NCI-H510A (cell line): ENCODE measurements around the gene CACNA1F.
A peak's percentile ranks its signal among the peaks of the same experiment; 100 is the strongest.

ENCODE experiments used
- DNase-seq: peaks from one replicate; lab custom pipeline; 2025; lab: John Stamatoyannopoulos, UW

Gene CACNA1F

DNA sequence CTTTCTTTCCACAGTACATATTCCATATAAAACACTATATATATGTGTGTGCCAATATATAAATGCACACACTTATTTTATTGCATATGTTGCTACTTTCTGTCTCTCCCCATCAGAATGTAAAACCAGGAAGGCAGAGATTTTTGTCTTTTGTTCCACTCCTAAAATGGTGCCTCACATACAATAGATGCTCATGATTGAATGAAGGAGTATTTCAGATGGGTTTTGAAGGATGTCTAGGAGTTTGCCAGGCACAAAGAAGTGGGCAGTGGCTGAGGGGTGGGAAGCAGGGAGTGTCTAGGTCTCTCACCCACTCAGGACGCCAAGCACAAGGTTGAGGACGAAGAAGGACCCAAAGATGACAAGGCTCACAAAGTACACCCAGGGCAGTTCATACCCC is 5.4 kb downstream of the CACNA1F start:
- DNase-seq, result no peak

DNA sequence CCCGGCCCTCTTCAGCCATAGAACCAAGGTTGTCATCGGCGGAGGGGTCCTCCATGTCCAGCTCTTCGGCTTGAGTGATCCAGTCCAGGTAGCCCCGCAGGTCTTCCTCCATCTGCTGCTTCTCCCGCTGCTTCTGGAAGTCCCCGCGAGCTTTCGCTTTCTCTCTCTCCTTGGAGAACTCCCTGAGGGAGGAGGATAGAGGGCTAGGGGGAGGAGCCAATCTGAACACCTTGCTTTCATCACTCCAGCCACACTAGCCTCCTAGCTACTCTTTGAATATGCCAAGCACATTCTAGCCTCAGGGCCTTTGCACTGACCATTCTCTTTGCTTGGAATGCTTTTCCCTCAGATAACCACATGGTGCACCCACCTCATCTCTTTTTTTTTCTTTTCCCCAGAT is 6.2 kb downstream of the CACNA1F start:
- no peak for DNase-seq

DNA sequence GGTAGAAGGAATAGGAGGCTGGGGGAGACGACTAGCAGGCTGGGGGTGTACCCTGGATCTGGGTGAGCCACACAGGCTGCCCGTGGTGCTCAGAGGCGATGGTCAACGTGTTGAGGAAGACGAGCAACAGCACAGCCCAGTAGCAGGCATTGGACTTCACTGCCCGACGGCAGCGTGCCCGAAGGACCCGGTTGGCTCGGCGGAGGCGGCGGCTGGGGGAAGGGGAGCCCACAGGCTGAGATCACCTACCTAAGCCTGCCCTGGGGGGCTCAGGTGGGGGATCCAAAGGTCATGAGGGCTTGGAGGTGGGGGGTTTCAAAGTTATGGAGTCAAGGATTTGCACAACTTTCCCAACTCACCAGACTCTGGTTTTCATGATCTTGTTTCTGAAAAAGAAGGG is 7.3 kb downstream of the CACNA1F start:
- no peak for DNase-seq

DNA sequence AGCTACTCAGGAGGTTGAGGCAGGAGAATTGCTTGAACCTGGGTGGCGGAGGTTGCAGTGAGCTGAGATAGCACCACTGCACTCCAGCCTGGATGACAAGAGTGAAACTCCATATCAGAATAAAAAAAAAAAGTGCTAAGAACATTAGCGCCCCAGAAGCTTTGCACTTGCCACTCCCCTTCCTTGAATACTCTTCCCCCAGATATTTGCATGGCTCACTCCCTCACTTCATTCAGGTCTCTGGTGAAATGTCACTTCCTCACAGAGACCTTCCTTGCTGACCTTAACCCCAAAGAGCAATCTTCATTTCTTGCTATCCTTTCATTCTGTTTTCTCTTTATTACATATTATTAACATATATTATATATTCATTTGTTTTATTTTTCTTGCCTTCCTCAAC is 11.3 kb downstream of the CACNA1F start:
- no peak for DNase-seq

DNA sequence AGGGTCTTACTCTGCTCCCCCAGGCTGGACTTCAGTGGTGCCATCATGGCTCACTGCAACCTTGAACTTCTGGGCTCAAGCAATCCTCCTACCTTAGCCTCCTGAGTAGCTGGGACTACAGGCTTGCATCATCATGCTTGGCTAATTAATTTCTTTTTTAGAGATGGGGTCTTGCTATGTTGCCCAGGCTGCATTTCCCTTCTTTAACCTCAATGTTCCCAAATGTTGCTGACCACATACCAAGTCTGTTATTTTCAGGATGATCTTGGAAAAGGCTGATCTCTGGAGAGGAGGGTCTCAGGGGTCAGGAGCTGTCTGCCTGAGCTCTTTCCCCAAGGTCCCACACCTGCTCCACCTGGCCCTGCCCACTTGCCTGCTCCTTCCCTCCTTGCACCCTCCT is 13.0 kb downstream of the CACNA1F start:
- DNase-seq, result no peak

DNA sequence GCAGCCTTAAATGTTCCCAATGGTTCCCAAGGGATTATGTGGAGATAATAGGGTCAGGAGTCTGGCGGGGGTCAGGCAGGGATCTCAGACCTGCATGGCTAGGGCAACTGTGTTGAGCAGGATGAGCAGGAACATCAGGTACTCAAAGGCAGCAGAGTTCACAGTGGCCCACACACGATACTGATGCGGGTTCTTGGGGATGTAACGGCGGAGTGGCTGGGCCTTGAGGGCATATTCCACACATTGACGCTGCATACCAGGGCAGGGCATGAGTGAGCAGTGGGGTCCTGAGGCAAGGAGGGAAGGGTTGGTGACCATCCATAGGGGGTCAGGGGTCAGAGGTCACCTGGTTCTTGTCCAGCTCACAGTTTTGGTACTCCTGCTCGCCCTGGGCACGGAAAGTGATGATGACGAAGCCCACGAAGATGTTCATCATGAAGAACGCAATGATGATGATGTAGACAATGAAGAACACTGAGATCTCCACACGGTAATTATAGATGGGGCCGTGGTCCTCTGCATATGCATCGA is 18.1 kb downstream of the CACNA1F start:
- DNase-seq, result no peak

DNA sequence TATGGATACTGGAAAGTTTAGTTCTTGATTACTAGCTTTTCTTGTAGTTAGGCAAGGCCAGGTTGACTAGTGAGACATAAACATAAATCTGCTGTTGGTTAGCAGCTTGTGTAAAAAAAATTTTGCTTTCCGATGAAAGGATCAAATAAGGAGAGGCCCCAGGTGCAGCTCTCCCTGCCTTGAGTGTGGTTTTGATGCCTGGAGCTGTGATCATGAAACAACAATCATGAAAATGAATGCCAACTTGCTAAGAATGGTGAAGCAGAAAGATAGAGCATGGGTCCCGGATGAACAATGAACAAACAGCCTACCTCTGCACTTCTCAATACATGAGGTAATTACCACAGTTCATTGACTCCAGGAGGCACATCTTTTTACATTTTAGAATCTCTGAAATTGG is 18.7 kb downstream of the CACNA1F start:
- no peak for DNase-seq

DNA sequence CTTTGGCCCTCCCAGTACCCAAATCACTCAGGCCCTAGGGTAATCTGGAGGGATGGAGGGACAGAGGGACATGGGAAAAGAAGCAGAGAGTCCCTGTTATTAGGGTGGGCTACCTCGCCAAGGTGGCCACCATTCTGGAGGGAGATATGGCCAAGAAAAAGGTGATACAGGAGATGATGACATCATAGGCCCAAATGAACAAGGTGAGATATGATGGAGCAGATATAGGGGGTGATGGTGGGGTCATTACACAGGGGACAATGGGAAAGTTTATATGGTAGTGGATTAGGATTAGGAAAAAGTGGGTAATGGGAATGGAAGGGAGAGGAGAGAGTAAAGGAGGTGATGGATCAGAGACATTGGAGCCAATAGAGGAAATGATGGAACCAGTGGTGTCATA is 20.3 kb downstream of the CACNA1F start:
- no peak for DNase-seq

DNA sequence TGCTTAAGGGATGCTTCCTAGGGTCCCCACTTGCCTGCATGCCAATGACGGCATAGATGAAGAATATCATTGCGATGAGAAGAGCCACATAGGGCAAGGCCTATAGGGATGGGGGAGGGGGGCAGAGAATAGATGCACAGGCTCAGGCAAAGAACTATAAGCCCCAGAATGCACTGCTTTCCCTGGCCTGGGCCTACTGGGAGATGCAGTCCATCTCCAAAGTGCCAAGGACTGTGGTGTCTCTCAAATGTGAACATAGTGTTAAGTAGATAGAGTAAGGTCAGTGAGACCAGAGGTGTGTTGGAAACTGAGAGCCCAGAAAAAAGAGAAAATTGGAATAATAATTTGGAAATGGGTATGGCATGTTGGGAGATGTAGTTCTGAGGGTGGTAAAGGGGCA is 20.9 kb downstream of the CACNA1F start:
- no peak for DNase-seq

DNA sequence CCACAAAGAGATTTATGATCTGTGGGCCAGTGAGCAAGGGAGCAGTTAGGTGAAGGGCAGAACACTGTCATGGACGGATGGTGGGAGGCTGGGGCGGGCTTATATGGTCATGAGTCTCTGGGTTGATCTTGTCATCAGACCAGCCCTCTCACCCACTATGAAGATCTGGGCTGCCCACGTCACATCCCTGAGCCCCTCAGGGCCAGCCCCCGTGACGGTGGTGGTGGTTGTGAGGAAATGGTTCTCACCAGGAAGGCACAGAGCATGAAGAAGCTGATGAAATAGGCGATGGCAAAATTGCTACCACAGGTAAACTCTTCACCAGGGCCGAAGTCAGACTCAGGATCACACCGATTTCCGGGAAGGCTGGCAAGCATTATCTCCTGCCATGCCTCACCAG is 22.1 kb downstream of the CACNA1F start:
- DNase-seq, result no peak

DNA sequence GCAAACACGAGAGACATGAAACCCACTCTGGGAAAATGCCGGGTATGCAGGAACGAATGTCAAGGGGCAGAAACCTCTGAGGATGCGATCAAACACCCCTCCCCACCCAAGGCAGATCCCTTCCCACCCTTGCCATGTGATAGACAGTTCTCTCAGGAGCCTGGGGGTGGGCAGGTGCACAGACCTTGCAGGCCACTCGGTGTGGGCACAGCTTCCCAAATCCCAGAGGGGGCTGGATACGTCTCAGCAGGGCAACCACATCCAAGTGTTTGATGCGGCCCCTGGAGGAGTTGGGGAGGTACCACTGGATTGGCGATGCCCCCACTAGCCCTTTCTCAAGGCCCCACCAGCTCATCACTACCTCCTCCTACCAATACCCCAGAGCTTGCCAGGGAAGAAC is 22.7 kb downstream of the CACNA1F start:
- DNase-seq, result no peak

DNA sequence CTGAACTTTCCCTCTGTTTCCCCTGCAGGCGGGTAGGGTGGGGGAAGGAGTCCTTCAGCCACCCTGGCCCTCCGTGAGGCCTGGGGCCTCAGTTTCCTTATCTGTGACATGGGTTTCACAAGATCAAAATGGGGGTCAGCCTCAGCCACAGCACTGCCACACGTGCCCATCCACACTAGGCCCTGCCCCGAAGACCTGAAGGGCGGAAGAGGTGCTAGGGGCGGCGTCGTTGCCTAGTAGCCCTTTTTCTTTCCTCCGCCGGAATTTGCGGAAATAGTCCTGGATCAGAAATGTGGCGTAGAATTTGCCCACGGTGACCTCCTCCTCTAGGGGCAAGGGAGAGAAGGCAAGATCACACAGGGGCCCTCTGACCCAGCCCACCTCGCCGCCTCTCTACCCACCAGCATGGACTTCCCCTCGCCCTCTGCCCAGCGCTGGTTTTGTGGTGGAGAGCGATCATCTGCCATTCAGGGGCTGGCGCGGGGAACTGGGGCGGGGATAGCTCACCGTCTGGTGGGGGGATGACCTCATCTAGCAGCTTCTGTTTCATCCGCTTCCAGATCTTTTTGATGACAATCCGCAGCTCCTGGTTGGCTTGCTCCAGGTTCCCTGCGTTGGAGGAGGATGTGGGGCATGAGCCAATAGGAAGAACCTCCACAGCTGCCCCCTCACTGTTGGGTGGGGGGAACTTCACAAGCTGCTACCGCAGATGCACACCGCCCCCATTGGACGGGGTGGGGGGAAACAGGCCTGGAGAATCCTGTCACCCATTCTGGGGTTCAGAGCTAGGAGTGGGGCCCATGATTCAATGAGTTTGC is 23.5 kb downstream of the CACNA1F start:
- DNase-seq, result no peak

DNA sequence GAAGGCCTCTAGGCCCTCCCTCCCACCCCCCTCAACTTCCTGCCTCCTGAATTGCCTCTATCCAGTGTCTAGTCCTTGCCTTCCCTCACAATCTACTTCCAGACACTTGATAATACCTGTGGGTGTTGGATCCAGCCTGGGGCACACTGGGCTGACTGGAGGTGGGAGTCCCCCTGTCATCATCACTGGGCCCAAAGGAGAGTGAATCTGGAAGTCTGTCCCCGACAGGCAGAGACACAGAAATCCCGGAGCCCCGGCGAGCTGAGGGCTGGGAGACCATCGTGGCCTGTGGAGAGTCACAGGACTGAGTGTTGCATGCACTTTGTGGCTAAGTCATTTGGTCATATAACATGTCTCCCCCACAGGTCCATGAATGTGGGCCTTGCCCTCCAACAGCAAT is 24.7 kb downstream of the CACNA1F start:
- DNase-seq, result no peak

DNA sequence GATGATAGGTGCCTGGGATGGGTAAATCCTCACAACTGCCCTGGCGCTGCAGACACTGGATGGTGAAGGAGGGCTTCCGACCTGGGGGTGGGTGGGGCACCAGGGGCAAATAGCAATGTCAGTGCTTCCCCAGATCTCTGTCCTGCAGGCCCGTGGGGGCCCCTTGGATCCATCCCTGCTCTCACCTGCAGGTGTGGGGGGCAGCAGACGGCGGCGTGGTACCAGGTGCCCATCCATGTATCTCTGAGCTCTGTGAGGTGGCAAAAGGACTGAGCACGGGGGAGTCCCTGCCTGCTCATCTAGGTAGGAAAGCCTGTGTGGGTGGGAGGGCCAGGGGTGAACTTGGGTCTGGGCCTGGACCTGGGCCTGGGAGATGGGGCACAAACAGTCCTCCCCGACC is 26.6 kb downstream of the CACNA1F start:
- DNase-seq, result no peak

DNA sequence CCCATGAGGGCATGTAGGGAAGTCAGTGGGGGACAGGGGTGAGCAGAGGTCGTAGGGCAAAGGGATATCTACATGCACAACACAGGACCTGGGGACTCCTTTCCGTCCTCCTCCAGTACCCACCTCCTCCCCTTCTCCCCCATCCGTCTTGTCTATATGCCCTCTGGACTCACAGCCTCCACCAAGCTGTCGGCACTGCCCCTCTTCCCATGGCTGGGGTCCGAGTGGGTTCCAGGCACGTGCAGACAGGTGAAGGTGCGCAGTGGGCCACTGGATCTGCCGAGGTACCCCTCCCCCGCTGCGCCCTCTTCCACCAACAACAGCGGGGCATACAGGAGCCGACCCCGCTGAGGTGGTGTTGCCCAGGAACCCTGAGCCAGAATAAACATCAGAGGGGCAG is 27.7 kb downstream of the CACNA1F start:
- DNase-seq, result no peak

DNA sequence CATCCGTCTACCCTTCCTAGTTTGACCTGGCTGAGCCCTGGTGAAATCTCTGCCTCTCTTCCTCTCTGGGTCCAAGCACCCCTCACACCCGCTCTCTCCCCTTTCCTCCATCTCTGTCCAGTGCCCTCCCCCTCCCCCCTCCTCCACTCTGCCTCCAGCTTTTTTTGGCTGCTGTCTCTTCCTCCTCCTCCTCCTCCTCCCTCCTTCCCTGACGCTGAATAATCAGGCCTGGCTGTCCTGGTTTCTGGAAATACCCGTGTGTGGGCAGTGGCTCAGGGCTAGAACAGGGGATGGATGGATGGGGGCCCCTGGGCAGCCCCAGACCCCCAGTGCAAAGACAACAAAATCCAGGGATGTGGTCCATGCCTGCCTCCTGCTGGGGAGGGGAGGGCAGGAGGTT is 28.4 kb downstream of the CACNA1F start:
- DNase-seq, result no peak

DNA sequence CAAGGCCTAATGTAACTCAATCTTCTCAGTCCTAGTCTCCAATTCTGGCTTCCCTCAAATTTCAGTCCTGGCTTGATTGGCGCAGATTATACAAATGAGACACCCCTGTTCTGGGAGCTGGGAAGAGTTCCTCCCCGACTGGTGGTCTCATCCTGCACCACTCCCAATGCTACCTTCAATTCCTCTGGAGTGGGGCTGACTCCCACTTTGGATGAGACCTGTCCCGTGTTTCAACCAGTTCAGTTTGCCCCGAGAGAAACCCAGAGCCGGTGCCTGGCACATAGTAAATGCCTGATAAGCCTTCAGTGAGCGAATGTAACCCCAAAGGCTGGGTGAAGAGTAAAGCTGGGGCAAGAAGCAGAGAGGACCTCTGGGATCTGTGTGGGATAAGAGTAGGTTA is 29.1 kb downstream of the CACNA1F start:
- DNase-seq, result no peak

DNA sequence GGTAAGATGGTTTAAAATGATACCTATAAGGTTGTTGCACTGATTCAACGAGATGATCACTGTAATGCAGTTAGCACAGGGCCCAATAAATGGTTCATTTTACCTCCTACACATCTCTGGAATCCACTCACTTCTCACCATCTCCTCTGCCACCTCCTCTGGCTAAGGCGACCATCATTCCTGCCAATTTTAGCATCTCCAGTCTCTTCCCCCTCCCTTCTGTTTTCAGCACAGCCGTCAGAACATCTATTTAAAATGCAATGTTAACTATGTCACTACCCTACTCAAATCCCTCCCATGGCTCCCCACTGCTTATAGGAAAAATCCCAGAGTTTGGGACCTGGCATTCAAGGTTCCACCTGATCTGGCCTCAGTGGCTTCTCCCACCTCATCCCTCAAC is 29.6 kb downstream of the CACNA1F start:
- no peak for DNase-seq

DNA sequence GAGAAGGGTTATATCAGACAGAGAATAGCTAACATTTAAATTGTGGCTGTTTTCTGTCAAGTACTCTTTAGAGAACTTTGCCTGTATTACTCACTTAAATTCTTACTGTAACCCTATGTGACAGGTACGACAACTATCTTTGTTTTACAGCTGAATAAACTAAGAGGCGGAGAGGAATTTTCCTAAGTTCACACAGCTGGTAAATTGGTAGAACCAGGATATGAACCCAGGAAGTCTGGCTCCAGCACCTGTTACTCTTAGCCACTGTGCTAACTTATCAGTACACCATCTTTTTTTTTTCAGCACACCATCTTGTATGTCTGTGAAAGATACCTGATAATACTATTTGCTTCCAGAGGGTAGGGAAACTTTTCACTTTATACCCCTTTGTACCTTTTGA is 31.1 kb downstream of the CACNA1F start:
- no peak for DNase-seq

DNA sequence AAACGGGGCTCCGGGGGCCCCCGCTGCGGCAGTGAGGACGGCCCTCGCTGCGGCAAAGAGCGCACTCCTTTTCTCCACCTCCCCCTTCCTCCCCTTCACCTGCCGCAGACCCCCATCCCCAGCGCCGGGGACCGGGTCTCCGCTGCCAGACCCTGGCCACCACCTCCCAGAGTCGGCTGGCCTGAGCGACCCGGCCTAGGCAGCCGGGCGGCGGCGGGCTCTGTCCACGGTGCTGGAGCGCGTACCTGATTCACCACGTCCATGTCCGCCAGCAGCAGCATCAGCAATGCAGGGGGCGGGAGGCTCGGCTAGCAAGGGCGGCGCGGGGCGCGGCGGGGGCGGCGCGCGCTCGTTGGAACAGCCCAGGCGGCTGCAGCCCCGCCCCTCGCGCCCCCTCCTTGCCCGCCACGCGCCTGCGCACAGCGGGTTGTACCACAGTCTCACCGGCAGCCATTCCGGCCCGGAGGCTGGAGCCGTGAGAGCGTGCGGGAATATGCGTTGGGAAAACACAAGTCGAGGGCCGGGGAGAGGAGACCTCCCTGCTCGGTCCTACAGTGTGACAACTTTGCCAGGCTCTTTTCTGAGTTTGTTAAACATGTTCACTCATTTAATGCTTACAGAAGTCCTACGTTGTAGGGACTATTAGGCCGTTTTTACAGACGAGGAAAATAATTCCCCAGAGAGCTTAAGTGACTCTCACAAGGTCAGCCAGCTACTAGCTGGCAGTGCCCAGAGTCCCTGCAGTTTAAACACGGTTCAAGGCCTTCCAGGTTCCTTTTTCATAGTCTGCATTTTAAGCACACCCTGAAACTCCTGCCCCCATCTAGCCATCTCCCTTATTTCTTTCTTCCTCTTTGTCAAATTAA is 33.0 kb downstream of the CACNA1F start, which contains the start of gene SYP:
Gene SYP (minus strand): TSS at position 288 of the 866 bp plus-strand sequence. CDS start 7 bp downstream, at position 281.
- peak; percentile 63 for DNase-seq

DNA sequence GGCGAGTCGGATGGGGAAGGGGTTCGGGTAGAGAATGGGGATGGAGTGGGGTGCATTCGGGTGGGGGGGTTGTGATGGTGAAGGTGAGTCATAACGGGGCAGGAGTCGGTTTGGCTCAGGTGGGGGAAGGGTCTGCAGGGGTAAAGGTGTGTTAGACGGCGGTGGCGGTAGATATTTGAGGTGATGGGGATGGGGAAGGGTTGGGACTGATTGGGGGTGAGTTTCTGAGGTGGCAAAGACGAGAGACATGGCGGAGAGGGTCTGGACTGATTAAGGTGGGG is 33.9 kb downstream of the CACNA1F start:
- no peak for DNase-seq

DNA sequence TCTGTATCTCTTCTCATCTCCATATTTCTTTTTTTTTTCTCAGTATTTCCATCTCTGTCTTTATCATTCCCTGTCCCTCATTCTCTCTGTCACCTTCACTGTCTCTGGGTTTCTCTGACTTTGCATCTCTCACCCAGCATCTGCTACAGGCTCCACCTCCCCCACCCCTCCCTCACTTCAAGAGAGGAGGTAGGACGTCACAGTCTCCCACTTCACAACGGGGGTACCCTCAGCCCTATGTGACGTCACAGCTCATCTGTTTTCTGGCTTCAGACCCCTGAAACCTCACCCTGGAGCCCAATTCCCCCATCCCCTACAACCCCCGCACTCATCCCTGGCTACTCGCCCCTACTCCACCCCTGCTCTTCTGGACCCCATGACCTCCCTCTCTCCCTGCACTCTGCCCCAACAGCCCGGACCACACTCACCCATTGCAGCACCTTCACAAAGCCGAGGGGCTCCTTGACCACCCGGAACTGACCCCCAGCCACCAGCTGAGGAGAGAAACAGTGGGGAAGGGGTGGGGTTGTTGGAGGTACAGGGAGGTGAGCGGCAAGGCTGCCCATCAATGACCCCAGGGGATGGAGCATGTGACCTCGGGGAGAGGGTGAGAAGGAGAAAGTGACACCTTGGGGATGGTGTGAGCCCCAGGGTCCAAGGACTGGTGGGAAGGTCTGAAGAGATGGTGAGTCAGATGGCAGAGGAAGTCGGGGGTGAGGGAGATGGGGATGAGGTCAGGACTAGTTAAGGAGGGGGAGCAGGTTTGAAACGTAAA is 34.4 kb downstream of the CACNA1F start:
- no peak for DNase-seq
